ENCODE measurements around the gene KCNH5.

Gene KCNH5

DNA sequence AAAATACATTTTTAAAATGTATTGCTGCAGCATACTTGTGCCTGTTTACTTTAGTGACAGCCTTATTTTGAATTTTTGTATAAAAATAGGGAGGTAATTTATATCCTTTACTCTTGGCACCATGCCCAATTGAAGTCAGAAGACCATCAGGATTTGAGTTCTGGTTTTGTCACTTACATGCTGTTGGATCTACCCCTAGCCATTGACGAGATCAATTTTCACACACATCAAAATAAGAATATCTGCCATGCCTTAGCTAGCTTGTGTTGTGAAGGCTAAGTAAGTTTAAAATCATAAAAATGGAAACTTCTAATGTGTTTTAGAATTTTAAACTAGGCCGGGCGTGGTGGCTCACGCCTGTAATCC is 381.8 kb downstream of the KCNH5 start:
- DNase-seq, result no peak

- no peak for DNase-seq
Observed at GRCh38 chr14:62662811-62663455, 382.3 kb downstream of the KCNH5 start.

DNA sequence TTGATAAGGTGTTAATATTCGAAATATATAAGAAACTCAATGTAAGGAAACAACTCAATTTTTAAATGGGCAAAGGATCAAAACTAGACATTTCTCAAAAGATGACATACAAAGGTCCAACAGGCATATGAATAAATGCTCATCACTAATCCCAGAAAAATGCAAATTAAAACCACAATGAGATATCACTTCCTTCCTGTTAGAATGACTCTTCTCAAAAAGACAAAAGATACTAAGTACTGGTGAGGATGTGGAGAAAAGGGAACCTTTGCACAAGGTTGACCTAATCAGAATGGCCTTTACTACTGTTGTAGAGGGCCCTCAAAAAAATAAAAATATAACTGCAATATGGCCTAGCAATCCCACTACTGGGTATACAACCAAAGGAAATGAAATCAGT is 383.4 kb downstream of the KCNH5 start:
- no peak for DNase-seq

DNA sequence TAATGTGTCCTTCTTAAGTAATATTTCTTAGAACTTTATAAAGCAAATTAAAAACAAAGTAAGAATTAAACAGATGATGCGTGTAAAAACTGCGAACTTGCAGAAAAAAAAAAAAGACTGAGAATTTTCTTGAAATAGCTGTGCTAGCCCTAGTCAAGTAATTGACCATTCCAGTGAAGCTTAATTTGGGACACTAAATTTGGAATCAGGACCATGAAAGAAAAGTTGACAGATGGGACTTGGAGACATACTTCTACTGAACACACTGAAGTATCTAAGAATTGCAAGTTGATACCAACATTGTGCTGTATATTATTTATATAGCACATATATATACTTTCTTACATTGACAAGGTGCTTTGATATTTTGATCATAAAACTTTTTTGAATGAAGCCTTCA is 386.6 kb downstream of the KCNH5 start:
- no peak for DNase-seq

- DNase-seq, result no peak
Observed at GRCh38 chr14:62657376-62657775, 387.9 kb downstream of the KCNH5 start.

GRCh38 chr14:62655166-62655565 is 390.1 kb downstream of the KCNH5 start:
- no peak for DNase-seq

- no peak for DNase-seq
Observed at GRCh38 chr14:62654641-62655040, 390.6 kb downstream of the KCNH5 start.

All from hematopoietic multipotent progenitor cell treated with erythropoietin and hydrocortisone succinate and interleukin-3 and kit ligand, for 8 days (in vitro differentiated cells).